Vagina (tissue), 2 donors: ENCODE measurements around the gene MARF1.

Experiments used
- POLR2AphosphoS5 ChIP-seq, 2 donors: sonication (generic); formaldehyde crosslinking; IDR thresholded peaks; one replicate each; pipeline ENCODE4 v1.9.0; 2017; ENCODE audit warnings: antibody characterized with exemption in 2 of 2, mild to moderate bottlenecking in 2 of 2, low read depth in 1 of 2; ENCODE audit not compliant: insufficient read depth in 1 of 2
- TF ChIP-seq, protein P1 (sequence below), 3 experiments: fragments of 450-650 bp in 2 of 3; fragments of 200-600 bp in 1 of 3; sonication (generic) in 1 of 3; IDR thresholded peaks; one replicate each; pipeline ENCODE4 v1.5.1; 2017 to 2019; ENCODE audit warnings: antibody characterized with exemption in 3 of 3, mild to moderate bottlenecking in 2 of 3, moderate library complexity in 2 of 3

DNA sequence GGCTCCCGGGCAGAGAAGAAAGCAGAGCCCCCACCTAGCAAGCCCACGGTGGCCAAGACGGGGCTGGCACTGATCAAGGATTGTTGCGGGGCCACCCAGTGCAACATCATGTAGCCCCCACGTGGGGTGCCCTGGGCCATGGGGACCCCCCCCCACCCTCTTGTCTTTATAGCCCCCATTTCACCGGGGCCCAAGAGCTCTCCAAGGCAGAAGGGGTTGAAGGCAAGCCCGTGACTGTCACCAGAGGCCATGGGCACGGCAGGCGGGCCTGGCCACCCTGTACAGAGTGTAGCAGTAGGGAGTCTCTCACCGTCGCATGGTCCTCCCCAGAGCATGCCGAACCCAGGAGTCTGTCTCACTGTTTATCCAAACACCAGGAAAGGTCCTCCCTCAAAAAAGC is 56.2 kb downstream of the MARF1 start:
- TF ChIP-seq, protein P1, sequence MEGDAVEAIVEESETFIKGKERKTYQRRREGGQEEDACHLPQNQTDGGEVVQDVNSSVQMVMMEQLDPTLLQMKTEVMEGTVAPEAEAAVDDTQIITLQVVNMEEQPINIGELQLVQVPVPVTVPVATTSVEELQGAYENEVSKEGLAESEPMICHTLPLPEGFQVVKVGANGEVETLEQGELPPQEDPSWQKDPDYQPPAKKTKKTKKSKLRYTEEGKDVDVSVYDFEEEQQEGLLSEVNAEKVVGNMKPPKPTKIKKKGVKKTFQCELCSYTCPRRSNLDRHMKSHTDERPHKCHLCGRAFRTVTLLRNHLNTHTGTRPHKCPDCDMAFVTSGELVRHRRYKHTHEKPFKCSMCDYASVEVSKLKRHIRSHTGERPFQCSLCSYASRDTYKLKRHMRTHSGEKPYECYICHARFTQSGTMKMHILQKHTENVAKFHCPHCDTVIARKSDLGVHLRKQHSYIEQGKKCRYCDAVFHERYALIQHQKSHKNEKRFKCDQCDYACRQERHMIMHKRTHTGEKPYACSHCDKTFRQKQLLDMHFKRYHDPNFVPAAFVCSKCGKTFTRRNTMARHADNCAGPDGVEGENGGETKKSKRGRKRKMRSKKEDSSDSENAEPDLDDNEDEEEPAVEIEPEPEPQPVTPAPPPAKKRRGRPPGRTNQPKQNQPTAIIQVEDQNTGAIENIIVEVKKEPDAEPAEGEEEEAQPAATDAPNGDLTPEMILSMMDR (IDR thresholded peaks at IDR 0.05): no peak
- TF ChIP-seq POLR2AphosphoS5 (IDR thresholded peaks at IDR 0.05; ENCODE audit: insufficient read depth in 1 of 2, low read depth in 1 of 2): no peak
